Uterus (tissue), 2 donors: ENCODE measurements around the gene PRKAG2.

Source experiments
- POLR2A ChIP-seq, 2 donors: fragments of 450-650 bp; IDR thresholded peaks; one replicate each; pipeline ENCODE4 v1.6.1; 2016; ENCODE audit warnings: antibody characterized with exemption in 2 of 2, mild to moderate bottlenecking in 1 of 2, moderate library complexity in 1 of 2
- TF ChIP-seq, protein P1 (sequence below), 4 experiments: fragments of 200-600 bp in 2 of 4; fragments of 450-650 bp in 2 of 4; sonication (generic) in 2 of 4; IDR thresholded peaks; one replicate each; pipeline ENCODE4 v1.5.1; 2016 to 2019; ENCODE audit warnings: antibody characterized with exemption in 4 of 4, mild to moderate bottlenecking in 2 of 4, moderate library complexity in 1 of 4

DNA sequence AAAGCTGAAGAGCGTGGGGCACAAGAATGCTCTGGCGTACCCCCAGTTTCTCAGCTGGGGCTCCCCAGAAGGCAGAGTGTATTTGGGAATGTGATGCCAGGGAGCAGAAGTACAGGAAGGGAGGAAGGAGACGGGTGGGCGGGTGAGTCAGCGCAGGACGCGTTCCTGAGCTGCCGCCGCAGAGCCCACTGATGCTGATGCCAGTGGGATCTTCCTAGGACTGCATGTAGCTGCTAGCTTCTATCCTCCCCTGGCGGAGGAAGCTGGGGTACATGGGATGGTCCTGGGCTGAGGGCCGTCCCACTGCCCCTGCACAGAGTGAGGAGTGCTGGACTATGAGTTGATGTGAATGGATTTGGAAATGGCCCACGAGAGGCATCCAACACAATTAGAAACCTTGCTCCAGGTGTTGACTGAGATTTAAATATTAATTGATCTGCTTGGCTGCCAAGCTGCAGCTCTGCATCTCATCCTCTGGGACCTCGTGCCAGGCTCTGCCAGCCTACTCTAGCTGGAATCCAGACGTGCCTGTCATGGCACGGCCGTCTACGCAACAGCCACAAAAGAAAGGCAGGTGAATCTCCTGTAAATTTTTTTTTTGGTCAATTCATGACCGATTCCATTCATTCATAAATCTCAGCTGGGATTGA, 291.0 kb downstream of the PRKAG2 start:
- TF ChIP-seq, protein P1, sequence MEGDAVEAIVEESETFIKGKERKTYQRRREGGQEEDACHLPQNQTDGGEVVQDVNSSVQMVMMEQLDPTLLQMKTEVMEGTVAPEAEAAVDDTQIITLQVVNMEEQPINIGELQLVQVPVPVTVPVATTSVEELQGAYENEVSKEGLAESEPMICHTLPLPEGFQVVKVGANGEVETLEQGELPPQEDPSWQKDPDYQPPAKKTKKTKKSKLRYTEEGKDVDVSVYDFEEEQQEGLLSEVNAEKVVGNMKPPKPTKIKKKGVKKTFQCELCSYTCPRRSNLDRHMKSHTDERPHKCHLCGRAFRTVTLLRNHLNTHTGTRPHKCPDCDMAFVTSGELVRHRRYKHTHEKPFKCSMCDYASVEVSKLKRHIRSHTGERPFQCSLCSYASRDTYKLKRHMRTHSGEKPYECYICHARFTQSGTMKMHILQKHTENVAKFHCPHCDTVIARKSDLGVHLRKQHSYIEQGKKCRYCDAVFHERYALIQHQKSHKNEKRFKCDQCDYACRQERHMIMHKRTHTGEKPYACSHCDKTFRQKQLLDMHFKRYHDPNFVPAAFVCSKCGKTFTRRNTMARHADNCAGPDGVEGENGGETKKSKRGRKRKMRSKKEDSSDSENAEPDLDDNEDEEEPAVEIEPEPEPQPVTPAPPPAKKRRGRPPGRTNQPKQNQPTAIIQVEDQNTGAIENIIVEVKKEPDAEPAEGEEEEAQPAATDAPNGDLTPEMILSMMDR (IDR thresholded peaks at IDR 0.05): no peak
- TF ChIP-seq POLR2A (IDR thresholded peaks at IDR 0.05): no peak
